Heart right ventricle (tissue), 16 donors: Measurements from ENCODE around the gene CDIPT. TPM values are rescaled to one million over a fixed set of nuclear protein-coding genes. Genes with fewer than 3 reads are reported as not detected.

Experiments
- ATAC-seq, 8 donors: fragments of 200-7000 bp; cut with Tn5 transposase; one replicate each; pipeline ENCODE4 v1.9.1; 2020; ENCODE audit warnings: mild to moderate bottlenecking in 8 of 8, moderate library complexity in 8 of 8, moderate number of reproducible peaks in 1 of 8
- DNase-seq, 2 donors: peaks; one replicate each; pipeline ENCODE4 v3.0.0-alpha.2; 2020
- H3K27ac ChIP-seq, 10 donors: fragments of 200-600 bp; sonication (generic) in 2 of 10; one replicate each; pipeline versions ENCODE4 v1.5.0 to v1.8.0; 2020 to 2022; ENCODE audit warnings: mild to moderate bottlenecking in 3 of 10
- H3K27me3 ChIP-seq, 7 donors: fragments of 200-600 bp; one replicate each; pipeline ENCODE4 v1.8.0; 2021 to 2022; ENCODE audit warnings: mild to moderate bottlenecking in 2 of 7
- H3K36me3 ChIP-seq, 9 donors: fragments of 200-600 bp; sonication (generic) in 1 of 9; one replicate each; pipeline versions ENCODE4 v1.5.0 to v1.8.0; 2020 to 2022; ENCODE audit warnings: mild to moderate bottlenecking in 2 of 9
- H3K4me1 ChIP-seq, 9 donors: fragments of 200-600 bp; sonication (generic) in 1 of 9; one replicate each; pipeline versions ENCODE4 v1.5.0 to v1.8.0; 2020 to 2022; ENCODE audit warnings: mild to moderate bottlenecking in 4 of 9
- H3K4me3 ChIP-seq, 10 donors: fragments of 200-600 bp; sonication (generic) in 2 of 10; one replicate each; pipeline versions ENCODE4 v1.5.0 to v1.8.0; 2020 to 2022; ENCODE audit warnings: mild to moderate bottlenecking in 7 of 10, moderate library complexity in 2 of 10
- H3K9me3 ChIP-seq, 11 donors: fragments of 200-600 bp in 10 of 11; sonication (generic) in 2 of 11; one replicate each; pipeline versions ENCODE4 v1.5.0 to v1.8.0; 2013 to 2022; ENCODE audit warnings: mild to moderate bottlenecking in 2 of 11, control low read depth in 1 of 11, moderate library complexity in 1 of 11
- CTCF ChIP-seq, 9 donors: fragments of 200-600 bp; sonication (generic) in 2 of 9; IDR thresholded peaks; one replicate each; pipeline versions ENCODE4 v1.5.0 to v1.8.0; 2021 to 2022; ENCODE audit warnings: antibody characterized with exemption in 9 of 9, mild to moderate bottlenecking in 5 of 9, moderate library complexity in 1 of 9
- WGBS, 2 donors: extraction: QIAGEN DNeasy Blood & Tissue Kit; methylation state at CpG; one replicate each; pipeline ENCODE4 v1.1.7; 2013; ENCODE audit warnings: inconsistent platforms in 1 of 2; 5-methylcytosine and 5-hydroxymethylcytosine counted together
- intact Hi-C, 10 donors: fragments of 100-400 bp; cut with DNase I; formaldehyde crosslinking; loops; one replicate each; pipeline versions ENCODE4 v1.11.1 to v1.14.2; 2022
- polyA plus RNA-seq, 2 donors: library from polyadenylated mRNA; stranded (reverse); fragments of 200-250 nt; gene quantifications; one replicate each; pipeline ENCODE4 v1.2.3, GENCODE V29; 2013
- total RNA-seq, 10 donors: library from RNA; stranded (reverse); fragmentation: NEBNext Ultra II Directional in 3 of 10; extraction: Animal tissue kit (Norgen Biotek cat#: 25700) in 3 of 10; gene quantifications; one replicate each; pipeline versions ENCODE4 v1.2.1 to v1.2.4, GENCODE V29; 2021 to 2023
- donor health status: Arrhythmogenic right ventricular cardiomyopathy.
- donor health status: ischemic (EF 13 %, LVEDD 7.1; RV severe dilation, severe dysfunction).
- donor health status: healthy with polysubstance abuse.
- donor health status: DM: no; HTN: yes; CAD: no.
- donor health status: DM: no; HTN: no; CAD: no.
- donor health status: ischemic (EF 25% LVEDD 6.9; RV normal size, moderate dysfunction).
- donor health status: ischemic (EF 25% LVEDD 5.7; RV mildly dilated, moderate dysfunction).
- donor health status: healthy.
- donor health status: DM: yes; HTN: yes; CAD: no.
- donor health status: Ischemic cardiomyopathy.
- donor health status: ischemic (EF 35%, LVEDD 5.7; RV mildly dilated, moderate dysfunction).
- donor health status: nonischemic (EF 11% LVEDD 7.7; RV severe dilation, severe dysfunction).
- donor health status: DM: yes; HTN: yes; CAD: no.
- donor health status: PGD.
- donor health status: ischemic (EF 29% LVEDD 5.4; RV normal size, mild dysfunction).
- donor health status: nonischemic (EF 23%, LVEDD 6.1; RV moderate dilation, normal function).

The CDIPT gene
- total and polyA plus RNA-seq, 12 donors, result 55.1 to 99.6 (median 72.7) TPM

- 72 to 73% methylated on average over 10 of the region's 10 CpGs for WGBS, 2 donors
- H3K27ac ChIP-seq, result no peak overlapping the region
- ATAC-seq, result no peak
Measured at GRCh38 chr16:29858149-29858849, 4.7 kb downstream of the CDIPT start.

GRCh38 chr16:29857133-29857760 lies 5.8 kb downstream of the CDIPT start:
- H3K9me3 ChIP-seq, result no peaks in the 10 kb centered on the region
- DNase-seq (no peak), ATAC-seq (no peak)
- H3K27ac ChIP-seq, result no peak overlapping the region
- no peaks in the 10 kb centered on the region for H3K27me3 ChIP-seq
- intact Hi-C loops, result loop anchor here in 1 of 10 donors (5.0 kb wide), 1 partner anchor 150 kb away; no protein-coding TSS in a partner anchor
- peaks cover 0 to 39% (median 26%) of the 10 kb centered on the region in 9 donors for H3K36me3 ChIP-seq
- WGBS, 2 donors, result 79 to 84% methylated on average over 7 of the region's 7 CpGs
- TF ChIP-seq CTCF (IDR thresholded peaks at IDR 0.05), result no peak
- no peak overlapping the region for H3K4me3 ChIP-seq
- peaks cover 8 to 32% (median 19%) of the 10 kb centered on the region in 9 donors for H3K4me1 ChIP-seq

More at GRCh38 chr16:29858149-29858849, 4.7 kb downstream of the CDIPT start:
- no peak overlapping the region for H3K4me3 ChIP-seq
- peaks cover 8 to 25% (median 19%) of the 10 kb centered on the region in 9 donors for H3K4me1 ChIP-seq
- DNase-seq, result no peak
- intact Hi-C loops, result loop anchor here in 1 of 10 donors (5.0 kb wide), 1 partner anchor 149 kb away; no protein-coding TSS in a partner anchor
- peaks cover 0 to 39% (median 26%) of the 10 kb centered on the region in 9 donors for H3K36me3 ChIP-seq
- H3K9me3 ChIP-seq, result no peaks in the 10 kb centered on the region
- H3K27me3 ChIP-seq, result no peaks in the 10 kb centered on the region
- TF ChIP-seq CTCF (IDR thresholded peaks at IDR 0.05), result no peak

GRCh38 chr16:29854520-29855100 lies 8.4 kb downstream of the CDIPT start:
- ATAC-seq (no peak), DNase-seq (no peak)
- H3K36me3 ChIP-seq, result peaks cover 0 to 20% (median 11%) of the 10 kb centered on the region in 9 donors
- no peaks in the 10 kb centered on the region for H3K27me3 ChIP-seq
- H3K27ac ChIP-seq, result no peak overlapping the region
- H3K4me3 ChIP-seq, result no peak overlapping the region
- 89 to 91% methylated on average over 5 of the region's 5 CpGs for WGBS, 2 donors
- H3K4me1 ChIP-seq, result peaks cover 0 to 17% (median 0%) of the 10 kb centered on the region in 9 donors
- intact Hi-C loops, result loop anchor here in 2 of 10 donors (5.0 kb wide), 2 partner anchors 152 to 153 kb away; no protein-coding TSS in a partner anchor
- H3K9me3 ChIP-seq, result no peaks in the 10 kb centered on the region
- TF ChIP-seq CTCF (IDR thresholded peaks at IDR 0.05), result no peak

- peak in 1 of 2 donors; percentile 43 for DNase-seq
- peak overlapping the region in 9 of 10 donors; percentile 17 to 81 (median 62) for H3K27ac ChIP-seq
- intact Hi-C loops, result loop anchor here in 1 of 10 donors (5.0 kb wide), 1 partner anchor 150 kb away; no protein-coding TSS in a partner anchor
Measured at GRCh38 chr16:29852654-29853053, 10.4 kb downstream of the CDIPT start.

More at GRCh38 chr16:29852654-29853053, 10.4 kb downstream of the CDIPT start:
- no peaks in the 10 kb centered on the region for H3K9me3 ChIP-seq
- 34 to 41% methylated on average over 7 of the region's 7 CpGs for WGBS, 2 donors
- no peak for TF ChIP-seq CTCF (IDR thresholded peaks at IDR 0.05)
- peak in 7 of 8 donors; percentile 55 to 85 (median 72) for ATAC-seq
- H3K4me1 ChIP-seq, result peaks cover 0 to 20% (median 0%) of the 10 kb centered on the region in 9 donors
- H3K36me3 ChIP-seq, result peaks cover 0 to 15% (median 1%) of the 10 kb centered on the region in 9 donors
- peak overlapping the region in 3 of 10 donors; percentile 10 to 29 (median 14) for H3K4me3 ChIP-seq
- no peaks in the 10 kb centered on the region for H3K27me3 ChIP-seq
